Measurements from ENCODE around the gene IGFBP2. TPM values are rescaled to one million over a fixed set of nuclear protein-coding genes. Genes with fewer than 3 reads are reported as not detected.

IGFBP2 gene
- total and polyA plus RNA-seq, 2 experiments from 2014 or later = 177 to 364 TPM

DNA sequence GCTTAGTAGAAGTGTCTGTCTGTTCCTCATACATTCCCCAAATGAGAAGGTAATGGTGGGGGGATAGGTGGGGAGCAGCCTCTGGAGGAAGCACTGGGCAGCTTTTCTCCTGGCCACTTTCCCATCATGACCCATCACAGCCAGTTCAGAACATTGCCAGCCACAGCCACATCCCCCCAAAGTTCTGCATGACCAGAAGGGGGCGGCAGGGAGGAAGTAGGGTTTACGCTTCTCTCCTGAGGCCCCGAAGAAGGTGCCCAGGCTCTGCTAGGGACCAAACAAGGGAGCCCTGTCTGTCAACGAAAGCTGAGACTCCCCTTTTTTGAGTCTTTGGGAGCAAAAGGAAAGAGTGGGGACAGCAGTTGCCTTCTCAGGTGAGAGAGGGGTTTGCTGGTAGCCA lies 54.4 kb downstream of the IGFBP2 start (continued):
- TF ChIP-seq, protein P1, sequence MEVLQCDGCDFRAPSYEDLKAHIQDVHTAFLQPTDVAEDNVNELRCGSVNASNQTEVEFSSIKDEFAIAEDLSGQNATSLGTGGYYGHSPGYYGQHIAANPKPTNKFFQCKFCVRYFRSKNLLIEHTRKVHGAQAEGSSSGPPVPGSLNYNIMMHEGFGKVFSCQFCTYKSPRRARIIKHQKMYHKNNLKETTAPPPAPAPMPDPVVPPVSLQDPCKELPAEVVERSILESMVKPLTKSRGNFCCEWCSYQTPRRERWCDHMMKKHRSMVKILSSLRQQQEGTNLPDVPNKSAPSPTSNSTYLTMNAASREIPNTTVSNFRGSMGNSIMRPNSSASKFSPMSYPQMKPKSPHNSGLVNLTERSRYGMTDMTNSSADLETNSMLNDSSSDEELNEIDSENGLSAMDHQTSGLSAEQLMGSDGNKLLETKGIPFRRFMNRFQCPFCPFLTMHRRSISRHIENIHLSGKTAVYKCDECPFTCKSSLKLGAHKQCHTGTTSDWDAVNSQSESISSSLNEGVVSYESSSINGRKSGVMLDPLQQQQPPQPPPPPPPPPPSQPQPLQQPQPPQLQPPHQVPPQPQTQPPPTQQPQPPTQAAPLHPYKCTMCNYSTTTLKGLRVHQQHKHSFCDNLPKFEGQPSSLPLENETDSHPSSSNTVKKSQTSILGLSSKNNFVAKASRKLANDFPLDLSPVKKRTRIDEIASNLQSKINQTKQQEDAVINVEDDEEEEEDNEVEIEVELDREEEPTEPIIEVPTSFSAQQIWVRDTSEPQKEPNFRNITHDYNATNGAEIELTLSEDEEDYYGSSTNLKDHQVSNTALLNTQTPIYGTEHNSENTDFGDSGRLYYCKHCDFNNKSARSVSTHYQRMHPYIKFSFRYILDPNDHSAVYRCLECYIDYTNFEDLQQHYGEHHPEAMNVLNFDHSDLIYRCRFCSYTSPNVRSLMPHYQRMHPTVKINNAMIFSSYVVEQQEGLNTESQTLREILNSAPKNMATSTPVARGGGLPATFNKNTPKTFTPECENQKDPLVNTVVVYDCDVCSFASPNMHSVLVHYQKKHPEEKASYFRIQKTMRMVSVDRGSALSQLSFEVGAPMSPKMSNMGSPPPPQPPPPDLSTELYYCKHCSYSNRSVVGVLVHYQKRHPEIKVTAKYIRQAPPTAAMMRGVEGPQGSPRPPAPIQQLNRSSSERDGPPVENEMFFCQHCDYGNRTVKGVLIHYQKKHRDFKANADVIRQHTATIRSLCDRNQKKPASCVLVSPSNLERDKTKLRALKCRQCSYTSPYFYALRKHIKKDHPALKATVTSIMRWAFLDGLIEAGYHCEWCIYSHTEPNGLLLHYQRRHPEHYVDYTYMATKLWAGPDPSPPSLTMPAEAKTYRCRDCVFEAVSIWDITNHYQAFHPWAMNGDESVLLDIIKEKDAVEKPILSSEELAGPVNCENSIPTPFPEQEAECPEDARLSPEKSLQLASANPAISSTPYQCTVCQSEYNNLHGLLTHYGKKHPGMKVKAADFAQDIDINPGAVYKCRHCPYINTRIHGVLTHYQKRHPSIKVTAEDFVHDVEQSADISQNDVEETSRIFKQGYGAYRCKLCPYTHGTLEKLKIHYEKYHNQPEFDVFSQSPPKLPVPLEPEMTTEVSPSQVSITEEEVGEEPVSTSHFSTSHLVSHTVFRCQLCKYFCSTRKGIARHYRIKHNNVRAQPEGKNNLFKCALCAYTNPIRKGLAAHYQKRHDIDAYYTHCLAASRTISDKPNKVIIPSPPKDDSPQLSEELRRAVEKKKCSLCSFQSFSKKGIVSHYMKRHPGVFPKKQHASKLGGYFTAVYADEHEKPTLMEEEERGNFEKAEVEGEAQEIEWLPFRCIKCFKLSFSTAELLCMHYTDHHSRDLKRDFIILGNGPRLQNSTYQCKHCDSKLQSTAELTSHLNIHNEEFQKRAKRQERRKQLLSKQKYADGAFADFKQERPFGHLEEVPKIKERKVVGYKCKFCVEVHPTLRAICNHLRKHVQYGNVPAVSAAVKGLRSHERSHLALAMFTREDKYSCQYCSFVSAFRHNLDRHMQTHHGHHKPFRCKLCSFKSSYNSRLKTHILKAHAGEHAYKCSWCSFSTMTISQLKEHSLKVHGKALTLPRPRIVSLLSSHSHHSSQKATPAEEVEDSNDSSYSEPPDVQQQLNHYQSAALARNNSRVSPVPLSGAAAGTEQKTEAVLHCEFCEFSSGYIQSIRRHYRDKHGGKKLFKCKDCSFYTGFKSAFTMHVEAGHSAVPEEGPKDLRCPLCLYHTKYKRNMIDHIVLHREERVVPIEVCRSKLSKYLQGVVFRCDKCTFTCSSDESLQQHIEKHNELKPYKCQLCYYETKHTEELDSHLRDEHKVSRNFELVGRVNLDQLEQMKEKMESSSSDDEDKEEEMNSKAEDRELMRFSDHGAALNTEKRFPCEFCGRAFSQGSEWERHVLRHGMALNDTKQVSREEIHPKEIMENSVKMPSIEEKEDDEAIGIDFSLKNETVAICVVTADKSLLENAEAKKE (CRISPR knock-in tag; IDR thresholded peaks at IDR 0.05) = 0 out of 2 replicates have a peak, but pooled peaks have one; percentile 41

DNA sequence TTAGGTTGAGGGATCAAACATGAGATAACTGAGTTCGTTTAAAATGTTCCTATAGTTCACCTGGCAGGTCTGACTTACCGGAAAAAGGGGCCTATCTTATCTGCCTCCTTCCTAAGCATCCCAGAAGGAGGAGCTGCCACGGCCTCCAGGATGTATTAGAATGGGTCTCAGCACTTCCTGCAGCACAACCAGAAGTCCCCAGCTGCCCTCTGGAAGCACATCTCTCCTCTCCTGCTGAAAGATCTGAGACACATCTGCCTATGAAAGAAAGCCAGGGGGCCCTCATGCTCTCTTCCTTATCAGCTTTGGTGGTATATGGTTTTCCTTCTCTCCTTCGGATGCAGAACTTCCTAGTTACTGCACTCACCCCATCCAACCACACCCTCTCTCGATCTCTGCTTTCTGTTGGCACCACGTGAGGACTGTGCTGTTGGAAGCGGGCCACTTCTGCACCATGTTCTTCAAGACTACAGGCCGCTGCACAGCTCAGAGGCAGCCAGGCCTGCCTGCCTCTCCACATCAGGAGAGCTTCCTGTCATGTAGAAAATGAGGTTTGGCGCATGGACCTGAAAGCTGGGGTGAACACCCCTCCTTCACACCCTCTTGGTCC lies 55.6 kb downstream of the IGFBP2 start:
- Mint-ChIP-seq H3K36me3 (ENCODE audit: low read depth) (no peaks in the 10 kb centered on the region), H3K27me3 (ENCODE audit: insufficient read depth, low read depth, poor library complexity) (peaks cover 27% of the 10 kb centered on the region), H3K4me1 (peaks cover 40% of the 10 kb centered on the region), H3K27ac (no peak overlapping the region), H3K9me3 (no peaks in the 10 kb centered on the region), H3K4me3 (no peak overlapping the region)
- TF ChIP-seq, protein P1 (CRISPR knock-in tag; IDR thresholded peaks at IDR 0.05) = no peak
- TF ChIP-seq, protein P2, sequence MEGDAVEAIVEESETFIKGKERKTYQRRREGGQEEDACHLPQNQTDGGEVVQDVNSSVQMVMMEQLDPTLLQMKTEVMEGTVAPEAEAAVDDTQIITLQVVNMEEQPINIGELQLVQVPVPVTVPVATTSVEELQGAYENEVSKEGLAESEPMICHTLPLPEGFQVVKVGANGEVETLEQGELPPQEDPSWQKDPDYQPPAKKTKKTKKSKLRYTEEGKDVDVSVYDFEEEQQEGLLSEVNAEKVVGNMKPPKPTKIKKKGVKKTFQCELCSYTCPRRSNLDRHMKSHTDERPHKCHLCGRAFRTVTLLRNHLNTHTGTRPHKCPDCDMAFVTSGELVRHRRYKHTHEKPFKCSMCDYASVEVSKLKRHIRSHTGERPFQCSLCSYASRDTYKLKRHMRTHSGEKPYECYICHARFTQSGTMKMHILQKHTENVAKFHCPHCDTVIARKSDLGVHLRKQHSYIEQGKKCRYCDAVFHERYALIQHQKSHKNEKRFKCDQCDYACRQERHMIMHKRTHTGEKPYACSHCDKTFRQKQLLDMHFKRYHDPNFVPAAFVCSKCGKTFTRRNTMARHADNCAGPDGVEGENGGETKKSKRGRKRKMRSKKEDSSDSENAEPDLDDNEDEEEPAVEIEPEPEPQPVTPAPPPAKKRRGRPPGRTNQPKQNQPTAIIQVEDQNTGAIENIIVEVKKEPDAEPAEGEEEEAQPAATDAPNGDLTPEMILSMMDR (conservative IDR thresholded peaks at IDR 0.05; ENCODE audit: low read depth in 2 of 2) = peak in 1 of 2 experiments; percentile 36; a peak in 2 of 4 replicates
- no peak for TF ChIP-seq NANOG (IDR thresholded peaks at IDR 0.05; ENCODE audit: borderline replicate concordance)
- no peaks in the 10 kb centered on the region for H3K36me3 ChIP-seq (ENCODE audit: insufficient read depth)
- DNase-seq (ENCODE audit: low spot score) (peak; percentile 24), ATAC-seq (no peak)
- H3K27ac ChIP-seq (ENCODE audit: low read depth) = no peak overlapping the region
- H2AFZ ChIP-seq = peak overlapping the region; percentile 60; the same call in 1 of the 2 replicates
- H3K9me2 ChIP-seq (ENCODE audit: insufficient read depth) = no peaks in the 10 kb centered on the region
- peaks cover 32% of the 10 kb centered on the region for H3K27me3 ChIP-seq (ENCODE audit: insufficient read depth)
- peak overlapping the region; percentile 62; the same call in 1 of the 2 replicates for H3K4me2 ChIP-seq
- 0 out of 2 replicates have a peak, but pooled peaks cover 4% of the 10 kb centered on the region for H3F3A ChIP-seq (replicated peaks; ENCODE audit: low read depth)
- H3K79me2 ChIP-seq (replicated peaks; ENCODE audit: insufficient read depth) = no peaks in the 10 kb centered on the region
- H3K4me3 ChIP-seq = no peak overlapping the region
- peaks cover 35% of the 10 kb centered on the region for H3K4me1 ChIP-seq (ENCODE audit: insufficient read depth)
- no peaks in the 10 kb centered on the region for H4K20me1 ChIP-seq (replicated peaks; ENCODE audit: insufficient read depth)
